ENCODE measurements around the gene ZG16B.

DNA sequence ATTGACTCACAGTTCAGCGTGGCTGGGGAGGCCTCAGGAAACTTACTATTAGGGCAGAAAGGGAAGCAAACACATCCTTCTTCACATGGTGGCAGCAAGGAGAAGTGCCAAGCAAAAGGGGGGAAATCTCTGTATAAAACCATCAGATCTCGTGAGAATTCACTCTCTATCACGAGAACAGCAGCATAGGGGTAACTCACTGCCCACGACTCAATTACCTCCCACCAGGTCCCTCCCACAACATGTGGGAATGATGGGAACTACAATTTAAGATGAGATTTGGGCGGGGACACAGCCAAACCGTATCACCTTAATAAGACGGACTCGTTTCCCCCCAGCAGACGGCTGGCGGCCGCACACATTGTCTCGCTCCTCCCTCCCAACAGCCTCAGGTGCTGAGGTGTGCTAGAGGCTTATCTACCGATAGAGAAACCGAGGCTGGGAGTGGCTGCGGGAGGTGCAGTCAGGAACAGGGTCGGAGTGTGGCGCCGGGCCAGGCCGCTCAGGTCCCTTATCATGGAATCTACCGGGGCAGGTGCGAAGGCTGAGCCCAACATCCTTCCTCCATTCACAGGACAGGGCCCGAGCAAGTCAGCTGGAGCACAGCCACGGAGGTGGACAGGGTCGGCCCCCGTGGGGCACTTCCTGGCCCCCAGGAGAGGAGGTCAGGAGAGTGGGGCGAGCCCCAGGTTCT lies 4.9 kb upstream of the ZG16B start:
- TF ChIP-seq, protein P1, sequence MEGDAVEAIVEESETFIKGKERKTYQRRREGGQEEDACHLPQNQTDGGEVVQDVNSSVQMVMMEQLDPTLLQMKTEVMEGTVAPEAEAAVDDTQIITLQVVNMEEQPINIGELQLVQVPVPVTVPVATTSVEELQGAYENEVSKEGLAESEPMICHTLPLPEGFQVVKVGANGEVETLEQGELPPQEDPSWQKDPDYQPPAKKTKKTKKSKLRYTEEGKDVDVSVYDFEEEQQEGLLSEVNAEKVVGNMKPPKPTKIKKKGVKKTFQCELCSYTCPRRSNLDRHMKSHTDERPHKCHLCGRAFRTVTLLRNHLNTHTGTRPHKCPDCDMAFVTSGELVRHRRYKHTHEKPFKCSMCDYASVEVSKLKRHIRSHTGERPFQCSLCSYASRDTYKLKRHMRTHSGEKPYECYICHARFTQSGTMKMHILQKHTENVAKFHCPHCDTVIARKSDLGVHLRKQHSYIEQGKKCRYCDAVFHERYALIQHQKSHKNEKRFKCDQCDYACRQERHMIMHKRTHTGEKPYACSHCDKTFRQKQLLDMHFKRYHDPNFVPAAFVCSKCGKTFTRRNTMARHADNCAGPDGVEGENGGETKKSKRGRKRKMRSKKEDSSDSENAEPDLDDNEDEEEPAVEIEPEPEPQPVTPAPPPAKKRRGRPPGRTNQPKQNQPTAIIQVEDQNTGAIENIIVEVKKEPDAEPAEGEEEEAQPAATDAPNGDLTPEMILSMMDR (conservative IDR thresholded peaks at IDR 0.05 in 1 of 2, IDR thresholded peaks at IDR 0.05 in 1 of 2; ENCODE audit: low read depth in 1 of 2, low read length in 2 of 2) = no peak
- no peak for TF ChIP-seq EZH2 (IDR thresholded peaks at IDR 0.05; ENCODE audit: low read length, missing control alignments)
